ENCODE data around the gene GHDC.
"Not testable (repeated sequence)": the region's sequence is repeated elsewhere in the genome, so short reads cannot be mapped to it uniquely, and the experiment has no call there.

GHDC gene

GRCh38 chr17:42140690-42141089 is 53.6 kb downstream of the GHDC start:
- Mint-ChIP-seq H3K27ac (peak overlapping the region; percentile 62), H3K36me3 (peaks cover 11 to 42% of the 10 kb centered on the region in 2 donors), H3K4me1 (peaks cover 39 to 58% of the 10 kb centered on the region in 2 donors)
- H3K9me3 Mint-ChIP-seq; ATAC-seq (replicated peaks); H3K4me3 Mint-ChIP-seq; H3K27me3 Mint-ChIP-seq; DNase-seq: not testable (repeated sequence)

All from stimulated activated naive B cell treated with anti-CD40 and anti-IgM and Interleukin-4, amounts not matched to agents 10 μg/mL and 1 μg/mL and 100 μg/mL, for 72 hours (primary cell).